HepG2 (cell line): ENCODE measurements around the gene HSPA1B. TPM values are rescaled to one million over a fixed set of nuclear protein-coding genes. Genes with fewer than 3 reads are reported as not detected.
A peak's percentile ranks its signal among the peaks of the same experiment; 100 is the strongest.

Experiments
- ATAC-seq: fragments of 200-7000 bp; cut with Tn5 transposase; 3 replicates; pipeline ENCODE4 v1.9.1; 2020; ENCODE audit warnings: mild to moderate bottlenecking, moderate library complexity
- BruUV-seq: library from RNA; stranded (reverse); fragments of 400-500 nt; replicated peaks from 2 replicates; lab custom pipeline; 2021; lab: Mats Ljungman, UMichigan
- CTCF ChIA-PET: fragments of 300-600 bp; formaldehyde crosslinking; extraction: SDS; loops from one replicate; lab custom pipeline; 2021; ENCODE audit warnings: low total read pairs, inconsistent platforms, low intra/inter-chr PET ratio; lab: Yijun Ruan, JAX
- POLR2A ChIA-PET: fragments of 350-600 bp; sonication (Branson Sonifier 250); formaldehyde crosslinking; loops from one replicate; lab custom pipeline; 2020; ENCODE audit warnings: antibody characterized with exemption, inconsistent platforms; lab: Yijun Ruan, JAX
- DNase-seq: peaks from one replicate; pipeline ENCODE4 v3.0.0-alpha.2; 2015; ENCODE audit warnings: low spot score
- FAIRE-seq: peaks from 3 replicates; lab custom pipeline; 2011; peaks lifted over from hg19 to GRCh38; lab: Jason Lieb, UNC
- H2AFZ ChIP-seq: one replicate; pipeline ENCODE4 v1.6.1; 2011; ENCODE audit warnings: low read length, inconsistent platforms
- H3K27ac ChIP-seq: fragments of 300-600 bp; 3 replicates; pipeline ENCODE4 v1.8.0; 2011; ENCODE audit warnings: mixed run types, mild to moderate bottlenecking, mixed read lengths, low read length, inconsistent platforms; ENCODE audit not compliant: insufficient read depth; ENCODE audit errors: extremely low read length
- H3K27me3 ChIP-seq, 2 experiments: fragments of 200-600 bp in 1 of 2; 2 replicates in 1 of 2; 3 replicates in 1 of 2; pipeline versions ENCODE4 v1.6.0 to v1.8.0; 2011; ENCODE audit warnings: low read length in 2 of 2, mild to moderate bottlenecking in 2 of 2, moderate library complexity in 2 of 2, inconsistent platforms in 1 of 2; ENCODE audit not compliant: insufficient read depth in 2 of 2, control insufficient read depth in 1 of 2
- H3K36me3 ChIP-seq, 2 experiments: fragments of 200-600 bp in 1 of 2; replicated peaks in 1 of 2; 2 replicates in 1 of 2; 3 replicates in 1 of 2; pipeline versions ENCODE4 v1.5.1 to v1.8.0; 2011; ENCODE audit warnings: low read length in 2 of 2, inconsistent platforms in 1 of 2; ENCODE audit not compliant: insufficient read depth in 2 of 2, control insufficient read depth in 1 of 2
- H3K4me1 ChIP-seq: 2 replicates; pipeline ENCODE4 v1.5.1; 2012; ENCODE audit warnings: low read length, inconsistent platforms; ENCODE audit not compliant: insufficient read depth
- H3K4me2 ChIP-seq: 2 replicates; pipeline ENCODE4 v1.6.0; 2011; ENCODE audit warnings: low read depth, low read length, inconsistent platforms
- H3K4me3 ChIP-seq, 3 experiments: fragments of 200-600 bp in 1 of 3; sonication (generic), shearing (Covaris generic) in 1 of 3; replicated peaks in 1 of 3; 2 replicates each; pipeline ENCODE4 v1.5.1; 2011 to 2016; ENCODE audit warnings: low read length in 3 of 3, inconsistent platforms in 2 of 3, low read depth in 2 of 3, mild to moderate bottlenecking in 2 of 3, control low read depth in 1 of 3, mixed read lengths in 1 of 3; ENCODE audit not compliant: insufficient read depth in 1 of 3
- H3K79me2 ChIP-seq: one replicate; pipeline ENCODE4 v1.6.1; 2011; ENCODE audit warnings: low read length, inconsistent platforms; ENCODE audit not compliant: insufficient read depth
- H3K9ac ChIP-seq: 2 replicates; pipeline ENCODE4 v1.6.0; 2011; ENCODE audit warnings: mild to moderate bottlenecking, low read depth, low read length, inconsistent platforms; ENCODE audit not compliant: insufficient read depth
- H3K9me3 ChIP-seq: 2 replicates; pipeline ENCODE4 v1.5.1; 2012; ENCODE audit warnings: mild to moderate bottlenecking, low read length
- H4K20me1 ChIP-seq: 2 replicates; pipeline ENCODE4 v1.6.0; 2011; ENCODE audit warnings: inconsistent platforms, mild to moderate bottlenecking, low read length, moderate library complexity; ENCODE audit not compliant: insufficient read depth
- ARNT ChIP-seq: fragments of 450-650 bp; IDR thresholded peaks from 2 replicates; pipeline ENCODE4 v1.6.1; 2017
- ATF1 ChIP-seq: IDR thresholded peaks from 2 replicates; pipeline ENCODE4 v1.6.1; 2016; ENCODE audit warnings: mild to moderate bottlenecking, control low read depth
- BHLHE40 ChIP-seq: IDR thresholded peaks from 2 replicates; pipeline ENCODE4 v1.6.1; 2011; ENCODE audit warnings: low read length, improper control_type of control experiment
- GATAD1 ChIP-seq: IDR thresholded peaks from 2 replicates; pipeline ENCODE4 v1.6.1; 2016; ENCODE audit warnings: missing genetic modification reagents, missing compliant biosample characterization
- KDM5B ChIP-seq: sonication (generic); formaldehyde crosslinking; IDR thresholded peaks from 2 replicates; pipeline ENCODE4 v1.4.0; 2020; ENCODE audit warnings: missing genetic modification reagents, mild to moderate bottlenecking, borderline replicate concordance
- KLF9 ChIP-seq: IDR thresholded peaks from 2 replicates; pipeline ENCODE4 v1.6.1; 2016; ENCODE audit warnings: low read depth
- MXD4 ChIP-seq: IDR thresholded peaks from 2 replicates; pipeline ENCODE4 v1.6.1; 2016; ENCODE audit warnings: mild to moderate bottlenecking, missing biosample characterization, missing genetic modification reagents
- PRPF4 ChIP-seq: fragments of 200-400 bp; formaldehyde crosslinking; IDR thresholded peaks from 2 replicates; pipeline ENCODE4 v1.6.1; 2016; ENCODE audit warnings: low read length, low read depth; ENCODE audit not compliant: poor library complexity, severe bottlenecking
- SUZ12 ChIP-seq: fragments of 150-350 bp; IDR thresholded peaks from 2 replicates; pipeline ENCODE4 v1.6.1; 2014; ENCODE audit warnings: low read depth, low read length
- ZKSCAN1 ChIP-seq: fragments of 150-350 bp; IDR thresholded peaks from 2 replicates; pipeline ENCODE4 v1.6.1; 2014; ENCODE audit warnings: low read length
- ZNF17 ChIP-seq: sonication (generic); formaldehyde crosslinking; IDR thresholded peaks from 2 replicates; pipeline ENCODE4 v1.5.0; 2020; ENCODE audit warnings: mild to moderate bottlenecking, missing genetic modification reagents
- ZNF546 ChIP-seq: sonication (generic); formaldehyde crosslinking; conservative IDR thresholded peaks from 2 replicates; pipeline ENCODE4 v1.8.1; 2023; ENCODE audit warnings: mild to moderate bottlenecking, missing genetic modification reagents
- ZNF569 ChIP-seq: sonication (generic); formaldehyde crosslinking; IDR thresholded peaks from 2 replicates; pipeline ENCODE4 v1.5.0; 2020; ENCODE audit warnings: mild to moderate bottlenecking, missing genetic modification reagents, moderate library complexity, borderline replicate concordance
- ZNF773 ChIP-seq: sonication (generic); formaldehyde crosslinking; IDR thresholded peaks from 2 replicates; pipeline ENCODE4 v1.4.0; 2020; ENCODE audit warnings: missing genetic modification reagents, borderline replicate concordance
- ZNF800 ChIP-seq: sonication (generic); formaldehyde crosslinking; IDR thresholded peaks from 2 replicates; pipeline ENCODE4 v1.4.0; 2020; ENCODE audit warnings: missing genetic modification reagents
- WGBS: methylation state at CpG from one replicate; pipeline ENCODE4 v1.1.6; 2017; ENCODE audit warnings: low lambda C conversion rate; 5-methylcytosine and 5-hydroxymethylcytosine counted together
- in situ Hi-C: cut with HindIII; loops from 2 replicates; pipeline ENCODE4 v1.10.0; 2017; ENCODE audit warnings: low pct_unique_long_range_greater_than_20kb; ENCODE audit not compliant: extremely low pct_ligation_motif_present
- intact Hi-C: fragments of 100-400 bp; cut with micrococcal nuclease; formaldehyde crosslinking; loops from one replicate; pipeline ENCODE4 v1.10.0; 2022; ENCODE audit not compliant: unreplicated experiment
- polyA plus RNA-seq, 8 experiments: library from polyadenylated mRNA; depleted of rRNA in 3 of 8; stranded (reverse) in 7 of 8; unstranded in 1 of 8; fragments of >200 nt; fragmentation: Illumina TruSeq in 4 of 8; extraction: Trizol in 4 of 8; gene quantifications; 2 replicates each; pipeline versions ENCODE4 v1.2.1 to v1.2.3, GENCODE V29; 2011 to 2016; ENCODE audit warnings: low read depth in 4 of 8, missing spikeins in 1 of 8, mixed read lengths in 1 of 8; ENCODE audit not compliant: insufficient read depth in 1 of 8
- total RNA-seq, 5 experiments: library from RNA; depleted of rRNA; stranded (reverse); fragments of >200 nt; fragmentation: Illumina TruSeq; extraction: Trizol; gene quantifications; 2 replicates each; pipeline ENCODE4 v1.2.3, GENCODE V29; 2016; ENCODE audit warnings: low read depth in 1 of 5
- TF ChIP-seq, protein P1 (sequence below): sonication (generic); formaldehyde crosslinking; IDR thresholded peaks from 2 replicates; pipeline ENCODE4 v1.5.0; 2020; ENCODE audit warnings: missing genetic modification reagents

Gene HSPA1B
- total and polyA plus RNA-seq, 2 of the 13 experiments (the other 11 are each of a cell fraction or from before 2014, with no cell fraction given) = 26.0 to 186 TPM

- no peaks in the 10 kb centered on the region for H3K79me2 ChIP-seq
- DNase-seq (no peak), FAIRE-seq (no peak), ATAC-seq (no peak)
- H3K4me3 ChIP-seq = no peak overlapping the region
- H2AFZ ChIP-seq = no peak overlapping the region
- no TSS peak for BruUV-seq
- H4K20me1 ChIP-seq = no peaks in the 10 kb centered on the region
- H3K9ac ChIP-seq = no peak overlapping the region
- H3K4me2 ChIP-seq = no peak overlapping the region
- no peaks in the 10 kb centered on the region for H3K36me3 ChIP-seq
- H3K9me3 ChIP-seq = no peaks in the 10 kb centered on the region
- ChIA-PET POLR2A (interaction anchor here (0.9 to 7.2 kb wide), 2 partner anchors 10 to 22 kb away, joined by 3 to 103 read pairs; partner anchors contain the start of gene NEU1), CTCF (no interaction called here)
- TF ChIP-seq ZNF569 (CRISPR knock-in tag) (no peak), ZKSCAN1 (peak; percentile 87)
- in situ Hi-C loops = no loop called here
- intact Hi-C loops = no loop called here
- H3K27me3 ChIP-seq = no peaks in the 10 kb centered on the region
- H3K27ac ChIP-seq = no peak overlapping the region
- WGBS = 43% methylated on average over 4 of the region's 4 CpGs
- H3K4me1 ChIP-seq = peaks cover 64% of the 10 kb centered on the region
Measured at GRCh38 chr6:31874084-31874670, 46.6 kb downstream of the HSPA1B start.

DNA sequence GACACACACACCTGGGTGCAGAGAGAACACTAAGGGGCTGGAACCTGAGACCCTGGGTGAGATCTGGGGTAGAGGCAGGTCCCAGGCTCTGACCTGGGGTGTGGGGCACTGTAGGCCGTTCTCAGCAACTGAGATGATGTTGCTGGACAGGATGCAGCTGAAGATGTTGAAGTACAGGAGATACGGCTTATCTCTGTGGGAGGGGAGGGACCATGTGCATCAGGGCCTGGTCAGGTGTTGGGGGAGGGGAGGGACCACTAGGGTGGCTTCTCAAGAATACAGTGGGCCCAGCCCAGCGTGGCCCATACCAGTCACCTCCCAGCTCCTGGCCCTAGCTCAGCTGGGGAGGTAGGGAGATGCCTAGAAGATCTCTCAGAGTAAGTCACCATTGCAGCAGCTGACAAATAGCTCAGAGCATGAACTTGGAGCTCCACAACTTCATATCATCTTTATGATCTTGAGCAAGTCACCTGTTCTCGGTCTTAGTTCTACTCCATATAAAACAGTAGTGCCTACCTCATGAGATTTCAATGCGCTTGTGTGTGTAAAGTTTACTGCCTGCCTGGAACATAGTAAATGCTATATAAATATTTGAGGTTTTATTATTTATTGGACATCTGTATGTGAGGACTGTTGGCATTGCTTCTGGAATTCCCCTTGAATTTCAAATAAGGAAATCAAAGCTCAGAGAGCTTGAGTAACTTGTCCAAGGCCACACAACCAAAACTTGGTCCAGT lies 47.5 kb downstream of the HSPA1B start:
- ChIA-PET POLR2A (interaction anchor here (0.5 to 7.2 kb wide), 7 partner anchors 9 to 136 kb away, joined by 3 to 103 read pairs (median 4); partner anchors contain the start of genes NEU1 and VARS1), CTCF (no interaction called here)
- peaks cover 3 to 5% of the 10 kb centered on the region in 2 experiments; a peak in 2 of 5 replicates for H3K36me3 ChIP-seq
- in situ Hi-C loops = no loop called here
- H3K4me1 ChIP-seq = peaks cover 60% of the 10 kb centered on the region
- H3K27me3 ChIP-seq = no peaks in the 10 kb centered on the region
- H4K20me1 ChIP-seq = no peaks in the 10 kb centered on the region
- FAIRE-seq (no peak), ATAC-seq (no peak), DNase-seq (no peak)
- BruUV-seq = no TSS peak
- TF ChIP-seq ZNF17 (CRISPR knock-in tag) (no peak), ZNF800 (no peak), MXD4 (CRISPR knock-in tag) (no peak), GATAD1 (CRISPR knock-in tag) (no peak), ARNT (no peak), ZNF773 (no peak), KLF9 (no peak), ATF1 (CRISPR knock-in tag) (no peak), ZNF546 (CRISPR knock-in tag) (no peak), SUZ12 (no peak), PRPF4 (no peak), KDM5B (CRISPR knock-in tag) (no peak), BHLHE40 (no peak)
- TF ChIP-seq, protein P1, sequence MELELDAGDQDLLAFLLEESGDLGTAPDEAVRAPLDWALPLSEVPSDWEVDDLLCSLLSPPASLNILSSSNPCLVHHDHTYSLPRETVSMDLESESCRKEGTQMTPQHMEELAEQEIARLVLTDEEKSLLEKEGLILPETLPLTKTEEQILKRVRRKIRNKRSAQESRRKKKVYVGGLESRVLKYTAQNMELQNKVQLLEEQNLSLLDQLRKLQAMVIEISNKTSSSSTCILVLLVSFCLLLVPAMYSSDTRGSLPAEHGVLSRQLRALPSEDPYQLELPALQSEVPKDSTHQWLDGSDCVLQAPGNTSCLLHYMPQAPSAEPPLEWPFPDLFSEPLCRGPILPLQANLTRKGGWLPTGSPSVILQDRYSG (CRISPR knock-in tag) = no peak
- no peak overlapping the region for H2AFZ ChIP-seq
- no peak overlapping the region for H3K9ac ChIP-seq
- H3K79me2 ChIP-seq = no peaks in the 10 kb centered on the region
- H3K4me2 ChIP-seq = no peak overlapping the region
- intact Hi-C loops = no loop called here
- no peaks in the 10 kb centered on the region for H3K9me3 ChIP-seq
- no peak overlapping the region for H3K4me3 ChIP-seq
- H3K27ac ChIP-seq = no peak overlapping the region
- 32% methylated on average over 5 of the region's 5 CpGs for WGBS
